LNCaP clone FGC (cell line): ENCODE results near the gene CD74.

Experiments used
- DNase-seq: peaks from one replicate; pipeline ENCODE4 v3.0.0-alpha.2; 2011; ENCODE audit warnings: low read depth
- H3K4me3 ChIP-seq: 2 replicates; pipeline ENCODE4 v1.5.1; 2011; ENCODE audit warnings: mild to moderate bottlenecking, low read depth, low read length, control low read depth
- CTCF ChIP-seq: IDR thresholded peaks from 2 replicates; pipeline ENCODE4 v1.5.1; 2012; ENCODE audit warnings: mild to moderate bottlenecking; ENCODE audit not compliant: control insufficient read depth, insufficient read depth; ENCODE audit errors: extremely low read depth

Gene CD74

GRCh38 chr5:150412319-150413175 is at the start of gene CD74:
Gene CD74 (minus strand): TSS chr5:150412910. CDS start chr5:150412749, 161 bp downstream.
- no peak for TF ChIP-seq CTCF
- DNase-seq: no peak
- no peak within 1 kb of the TSS for H3K4me3 ChIP-seq

GRCh38 chr5:150461231-150461630 is 48.5 kb upstream of the CD74 start:
- H3K4me3 ChIP-seq: no peak overlapping the region
- DNase-seq: no peak
- no peak for TF ChIP-seq CTCF

- no peak for TF ChIP-seq CTCF
- DNase-seq: no peak
- no peak overlapping the region for H3K4me3 ChIP-seq
These were observed 48.1 kb upstream of the CD74 start for GRCh38 chr5:150460781-150461180.

- peak; percentile 97 for TF ChIP-seq CTCF
- DNase-seq: no peak
These were observed 46.3 kb upstream of the CD74 start for GRCh38 chr5:150458802-150459557.

DNA sequence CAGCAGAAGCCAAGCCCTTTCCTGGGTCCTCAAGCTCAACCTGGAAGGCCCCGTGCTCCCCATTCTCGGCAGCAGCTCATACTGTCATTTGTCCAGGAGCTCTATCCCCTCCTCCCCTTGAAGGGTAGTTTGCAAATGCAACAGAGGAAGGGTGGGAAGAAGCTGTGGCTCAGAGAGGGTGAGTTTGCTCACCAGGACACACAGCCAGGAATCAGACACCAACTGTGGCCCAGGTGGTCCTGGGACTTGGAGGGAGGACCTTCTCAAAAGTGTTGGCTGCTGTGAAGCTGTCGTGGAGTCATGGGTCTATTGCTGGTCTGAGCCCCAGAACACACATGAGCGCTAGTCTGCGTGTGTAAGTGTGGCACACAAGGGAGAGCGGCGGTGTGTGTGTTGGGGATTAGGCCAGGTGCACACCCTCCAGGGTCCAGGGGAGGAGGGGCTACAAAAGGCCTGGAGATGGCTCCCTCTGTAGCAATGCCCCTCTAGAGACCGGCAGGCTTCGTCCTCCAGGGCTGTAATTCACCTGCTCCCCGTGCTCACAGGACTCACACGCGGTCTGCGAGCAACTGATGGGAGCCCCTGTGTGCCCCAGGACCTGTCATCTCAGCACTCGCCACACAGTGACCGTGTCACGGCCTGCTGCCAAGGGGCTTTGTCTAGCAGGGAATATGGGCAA is 45.0 kb upstream of the CD74 start:
- no peak overlapping the region for H3K4me3 ChIP-seq
- TF ChIP-seq CTCF: no peak
- DNase-seq: no peak

More at GRCh38 chr5:150458802-150459557, 46.3 kb upstream of the CD74 start:
- H3K4me3 ChIP-seq: no peak overlapping the region

- no peak for DNase-seq
- no peak for TF ChIP-seq CTCF
- H3K4me3 ChIP-seq: no peak overlapping the region
These were observed 44.4 kb upstream of the CD74 start for GRCh38 chr5:150457121-150457520.
